PFSK-1 (cell line): ENCODE data around the gene MXI1.

ENCODE experiments used
- FOXP2 ChIP-seq: optimal IDR thresholded peaks from 2 replicates; pipeline ENCODE3; 2011; ENCODE audit warnings: borderline replicate concordance, control low read depth, inconsistent platforms; ENCODE audit not compliant: insufficient read depth; ENCODE audit errors: extremely low read length, extremely low read depth
- POLR2AphosphoS5 ChIP-seq: IDR thresholded peaks from 2 replicates; pipeline ENCODE4 v1.6.1; 2012; ENCODE audit warnings: low read depth, mild to moderate bottlenecking, control low read depth, low read length, moderate library complexity
- REST ChIP-seq, 2 experiments: IDR thresholded peaks; 2 replicates each; pipeline versions ENCODE4 v1.6.1 to v1.8.0; 2011 to 2012; ENCODE audit warnings: low read depth in 2 of 2, low read length in 2 of 2, control low read depth in 1 of 2, inconsistent platforms in 1 of 2, mild to moderate bottlenecking in 1 of 2, moderate library complexity in 1 of 2; ENCODE audit not compliant: insufficient read depth in 1 of 2
- SIN3A ChIP-seq: IDR thresholded peaks from 2 replicates; pipeline ENCODE4 v1.6.1; 2012; ENCODE audit warnings: mild to moderate bottlenecking, low read length, moderate library complexity, borderline replicate concordance; ENCODE audit not compliant: insufficient read depth
- TAF1 ChIP-seq: IDR thresholded peaks from 2 replicates; pipeline ENCODE4 v1.6.1; 2012; ENCODE audit warnings: low read length, control low read depth, borderline replicate concordance; ENCODE audit not compliant: insufficient read depth

MXI1 gene

DNA sequence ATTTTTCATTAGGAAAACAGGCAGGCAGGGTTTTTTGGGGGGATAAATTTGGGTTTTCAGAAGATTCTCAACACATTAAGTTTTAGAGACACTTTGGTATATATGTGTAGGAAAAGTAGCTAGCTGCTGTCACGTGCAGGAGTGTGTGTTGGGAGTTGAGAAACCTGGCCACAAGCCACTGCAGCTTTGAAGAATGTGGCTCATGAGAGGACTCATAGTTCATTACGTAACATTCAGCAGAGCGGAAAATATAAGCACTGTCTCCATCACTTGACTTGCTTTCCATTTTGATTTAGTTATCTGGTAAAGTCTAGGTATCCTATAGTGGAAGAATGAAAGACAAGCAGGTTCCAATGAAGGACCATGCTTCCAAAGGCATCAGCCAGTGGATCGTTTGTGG lies 66.1 kb downstream of the MXI1 start:
- TF ChIP-seq FOXP2, result no peak
- TF ChIP-seq REST (IDR thresholded peaks at IDR 0.05; ENCODE audit: insufficient read depth in 1 of 2, low read depth in 2 of 2, low read length in 2 of 2), result no peak
- TF ChIP-seq TAF1, result no peak
- TF ChIP-seq POLR2AphosphoS5, result no peak
- TF ChIP-seq SIN3A, result no peak

GRCh38 chr10:110274072-110274627 lies 66.7 kb downstream of the MXI1 start:
- TF ChIP-seq POLR2AphosphoS5 (no peak), SIN3A (no peak), TAF1 (no peak), REST (IDR thresholded peaks at IDR 0.05; ENCODE audit: insufficient read depth in 1 of 2, low read depth in 2 of 2, low read length in 2 of 2) (no peak), FOXP2 (no peak)

- TF ChIP-seq POLR2AphosphoS5 (no peak), SIN3A (no peak), REST (IDR thresholded peaks at IDR 0.05; ENCODE audit: insufficient read depth in 1 of 2, low read depth in 2 of 2, low read length in 2 of 2) (no peak), TAF1 (no peak), FOXP2 (no peak)
Observed at GRCh38 chr10:110274647-110275046, 67.2 kb downstream of the MXI1 start.

DNA sequence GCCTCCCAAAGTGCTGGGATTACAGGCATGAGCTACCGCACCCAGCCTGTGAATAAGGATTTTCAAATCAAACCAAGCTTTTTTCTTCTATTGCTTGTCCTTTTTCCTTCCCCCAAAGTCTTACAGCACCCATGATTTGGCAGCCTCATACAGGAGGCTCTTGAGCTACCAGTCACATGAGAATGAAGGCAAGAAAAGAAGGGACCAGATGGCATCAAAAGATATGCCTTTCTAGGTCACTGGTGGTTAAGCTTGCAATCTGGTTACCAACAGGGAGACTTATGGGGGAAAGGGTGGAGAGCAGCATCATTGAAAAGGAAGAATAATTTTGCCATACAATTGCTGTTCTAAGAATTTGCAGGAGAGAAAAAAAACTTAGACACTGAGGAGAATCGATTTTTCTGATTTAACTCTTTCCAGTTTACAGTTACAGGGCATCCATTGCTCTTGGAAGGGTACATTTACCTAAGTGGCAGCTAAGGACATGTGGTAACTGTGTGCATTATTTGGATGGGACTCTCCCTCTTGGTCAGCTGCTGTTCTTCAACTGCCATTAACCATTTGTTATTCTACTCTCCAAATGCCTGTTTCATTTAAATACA lies 67.8 kb downstream of the MXI1 start:
- no peak for TF ChIP-seq FOXP2
- TF ChIP-seq REST (IDR thresholded peaks at IDR 0.05; ENCODE audit: insufficient read depth in 1 of 2, low read depth in 2 of 2, low read length in 2 of 2), result no peak
- no peak for TF ChIP-seq TAF1
- TF ChIP-seq SIN3A, result no peak
- no peak for TF ChIP-seq POLR2AphosphoS5

DNA sequence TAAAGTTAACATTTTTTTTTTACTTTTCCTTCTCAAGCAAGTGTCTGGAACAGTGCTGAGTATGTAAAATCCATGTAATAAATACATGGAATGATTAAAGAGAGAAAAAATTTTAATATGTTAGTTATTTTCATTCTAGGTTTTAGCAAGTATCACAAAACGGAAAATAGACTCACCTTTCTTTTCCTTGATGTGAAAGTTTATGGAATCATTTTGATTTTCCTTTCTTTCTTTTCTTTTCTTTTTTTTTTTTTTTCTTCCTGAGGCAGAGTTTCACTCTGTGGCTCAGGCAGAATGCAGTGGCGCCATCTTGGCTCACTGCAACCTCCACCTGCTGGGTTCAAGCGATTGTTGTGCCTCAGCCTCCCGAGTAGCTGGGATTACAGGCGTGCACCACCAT lies 69.2 kb downstream of the MXI1 start:
- TF ChIP-seq SIN3A (no peak), FOXP2 (no peak), POLR2AphosphoS5 (no peak), REST (IDR thresholded peaks at IDR 0.05; ENCODE audit: insufficient read depth in 1 of 2, low read depth in 2 of 2, low read length in 2 of 2) (no peak), TAF1 (no peak)
